SK-N-SH treated with all-trans-retinoic acid at 6 μM for 48 hours (cell line): ENCODE data around the gene PODXL2.

Experiments used
- ARNTL ChIP-seq: fragments of 450-650 bp; formaldehyde crosslinking; IDR thresholded peaks from 2 replicates; pipeline ENCODE4 v1.5.0; 2020; ENCODE audit warnings: low read depth, mild to moderate bottlenecking, moderate library complexity, borderline replicate concordance
- BACH2 ChIP-seq: fragments of 250-450 bp; sonication (Bioruptor Pico); IDR thresholded peaks from 2 replicates; pipeline ENCODE4 v1.9.0; 2021; ENCODE audit warnings: mild to moderate bottlenecking, borderline replicate concordance
- ESRRG ChIP-seq: fragments of 250-450 bp; sonication (Bioruptor Pico); IDR thresholded peaks from 2 replicates; pipeline ENCODE4 v1.6.1; 2021; ENCODE audit warnings: mild to moderate bottlenecking
- ISL1 ChIP-seq: fragments of 250-450 bp; sonication (Bioruptor Pico); IDR thresholded peaks from 2 replicates; pipeline ENCODE4 v2.1.2; 2022; ENCODE audit warnings: mild to moderate bottlenecking, moderate library complexity
- POU6F1 ChIP-seq: fragments of 250-450 bp; sonication (Bioruptor Pico); IDR thresholded peaks from 2 replicates; pipeline ENCODE4 v1.8.0; 2021; ENCODE audit warnings: low read depth, mild to moderate bottlenecking, moderate library complexity, borderline replicate concordance
- ZFP3 ChIP-seq: fragments of 250-450 bp; sonication (Bioruptor Pico); IDR thresholded peaks from 2 replicates; pipeline ENCODE4 v1.5.0; 2020; ENCODE audit warnings: mild to moderate bottlenecking, moderate library complexity
- ZFP30 ChIP-seq: fragments of 450-650 bp; formaldehyde crosslinking; IDR thresholded peaks from 2 replicates; pipeline ENCODE4 v1.5.0; 2022; ENCODE audit warnings: mild to moderate bottlenecking, moderate library complexity
- ZNF565 ChIP-seq: fragments of 450-650 bp; formaldehyde crosslinking; conservative IDR thresholded peaks from 2 replicates; pipeline ENCODE4 v1.5.0; 2020; ENCODE audit warnings: low read depth, mild to moderate bottlenecking, moderate library complexity
- TF ChIP-seq, protein P1 (sequence below): fragments of 250-450 bp; sonication (Bioruptor Pico); IDR thresholded peaks from 2 replicates; pipeline ENCODE4 v1.5.1; 2020; ENCODE audit warnings: low read depth, mild to moderate bottlenecking, moderate library complexity

DNA sequence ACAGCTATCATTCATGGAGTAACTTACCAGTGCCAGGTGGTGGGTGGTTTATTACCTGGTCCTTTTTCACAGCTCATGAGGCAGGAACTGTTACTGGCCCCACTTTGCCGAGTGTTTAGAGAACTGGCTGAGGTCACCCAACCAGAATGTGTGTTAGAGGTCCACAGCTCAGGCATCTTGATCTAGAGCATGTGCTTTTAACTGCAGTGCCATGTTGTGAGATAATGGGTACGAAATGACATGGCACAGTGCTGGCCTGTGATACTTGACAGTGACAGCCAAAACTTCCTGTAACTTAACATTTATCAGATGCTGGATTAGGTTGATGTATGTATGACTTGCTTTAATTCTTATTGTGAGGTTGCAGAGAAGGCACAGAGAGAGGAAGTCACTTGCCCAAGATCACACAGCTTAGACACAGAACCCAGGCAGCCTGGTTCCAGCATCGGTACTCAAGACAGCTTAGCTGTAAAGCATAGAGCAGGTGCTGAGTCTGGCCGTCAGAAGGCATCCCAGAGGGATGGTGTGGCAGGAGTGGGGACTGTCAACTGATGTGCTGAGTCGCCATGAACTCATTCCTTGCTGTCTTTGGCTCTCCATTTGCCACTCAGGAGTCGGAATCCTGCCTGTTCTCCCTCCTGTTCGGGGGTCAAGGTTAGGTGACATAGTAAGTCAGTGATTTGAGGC is 21.2 kb upstream of the PODXL2 start:
- TF ChIP-seq ZNF565 (CRISPR knock-in tag) (no peak), ARNTL (CRISPR knock-in tag) (no peak), ESRRG (no peak), POU6F1 (no peak), ISL1 (CRISPR knock-in tag) (no peak), ZFP30 (CRISPR knock-in tag) (no peak), ZFP3 (CRISPR knock-in tag) (no peak), BACH2 (CRISPR knock-in tag) (no peak)
- TF ChIP-seq, protein P1, sequence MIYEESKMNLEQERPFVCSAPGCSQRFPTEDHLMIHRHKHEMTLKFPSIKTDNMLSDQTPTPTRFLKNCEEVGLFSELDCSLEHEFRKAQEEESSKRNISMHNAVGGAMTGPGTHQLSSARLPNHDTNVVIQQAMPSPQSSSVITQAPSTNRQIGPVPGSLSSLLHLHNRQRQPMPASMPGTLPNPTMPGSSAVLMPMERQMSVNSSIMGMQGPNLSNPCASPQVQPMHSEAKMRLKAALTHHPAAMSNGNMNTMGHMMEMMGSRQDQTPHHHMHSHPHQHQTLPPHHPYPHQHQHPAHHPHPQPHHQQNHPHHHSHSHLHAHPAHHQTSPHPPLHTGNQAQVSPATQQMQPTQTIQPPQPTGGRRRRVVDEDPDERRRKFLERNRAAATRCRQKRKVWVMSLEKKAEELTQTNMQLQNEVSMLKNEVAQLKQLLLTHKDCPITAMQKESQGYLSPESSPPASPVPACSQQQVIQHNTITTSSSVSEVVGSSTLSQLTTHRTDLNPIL (CRISPR knock-in tag) = no peak
